ENCODE results near the gene STK32C.

The STK32C gene

DNA sequence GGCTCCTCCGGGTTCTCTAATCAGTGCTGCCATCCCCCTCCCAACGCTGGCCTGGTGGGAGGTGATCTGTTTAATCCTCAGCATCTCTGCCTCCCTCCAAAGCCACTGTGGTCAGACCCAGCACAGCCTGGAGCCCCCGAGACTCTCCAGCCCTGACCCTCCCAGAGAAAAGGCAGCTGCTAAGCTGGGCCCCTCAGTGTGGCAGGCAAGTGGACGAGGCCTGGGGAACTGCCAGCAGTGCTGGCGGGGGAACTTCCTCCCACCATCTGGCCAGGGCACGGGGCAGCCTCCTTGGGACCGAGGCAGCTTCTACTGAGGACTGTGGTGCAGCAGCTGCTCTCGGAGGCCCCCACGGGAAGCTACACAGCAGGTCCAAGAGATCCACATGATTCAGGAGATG, 69.9 kb downstream of the STK32C start:
- no peak for DNase-seq (ENCODE audit: low read depth)
- H3K4me3 ChIP-seq (ENCODE audit: control insufficient read depth, low read depth, low read length): no peak overlapping the region
- TF ChIP-seq, protein P1, sequence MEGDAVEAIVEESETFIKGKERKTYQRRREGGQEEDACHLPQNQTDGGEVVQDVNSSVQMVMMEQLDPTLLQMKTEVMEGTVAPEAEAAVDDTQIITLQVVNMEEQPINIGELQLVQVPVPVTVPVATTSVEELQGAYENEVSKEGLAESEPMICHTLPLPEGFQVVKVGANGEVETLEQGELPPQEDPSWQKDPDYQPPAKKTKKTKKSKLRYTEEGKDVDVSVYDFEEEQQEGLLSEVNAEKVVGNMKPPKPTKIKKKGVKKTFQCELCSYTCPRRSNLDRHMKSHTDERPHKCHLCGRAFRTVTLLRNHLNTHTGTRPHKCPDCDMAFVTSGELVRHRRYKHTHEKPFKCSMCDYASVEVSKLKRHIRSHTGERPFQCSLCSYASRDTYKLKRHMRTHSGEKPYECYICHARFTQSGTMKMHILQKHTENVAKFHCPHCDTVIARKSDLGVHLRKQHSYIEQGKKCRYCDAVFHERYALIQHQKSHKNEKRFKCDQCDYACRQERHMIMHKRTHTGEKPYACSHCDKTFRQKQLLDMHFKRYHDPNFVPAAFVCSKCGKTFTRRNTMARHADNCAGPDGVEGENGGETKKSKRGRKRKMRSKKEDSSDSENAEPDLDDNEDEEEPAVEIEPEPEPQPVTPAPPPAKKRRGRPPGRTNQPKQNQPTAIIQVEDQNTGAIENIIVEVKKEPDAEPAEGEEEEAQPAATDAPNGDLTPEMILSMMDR (conservative IDR thresholded peaks at IDR 0.05; ENCODE audit: control insufficient read depth, insufficient read depth, low read depth, low read length): no peak

DNA sequence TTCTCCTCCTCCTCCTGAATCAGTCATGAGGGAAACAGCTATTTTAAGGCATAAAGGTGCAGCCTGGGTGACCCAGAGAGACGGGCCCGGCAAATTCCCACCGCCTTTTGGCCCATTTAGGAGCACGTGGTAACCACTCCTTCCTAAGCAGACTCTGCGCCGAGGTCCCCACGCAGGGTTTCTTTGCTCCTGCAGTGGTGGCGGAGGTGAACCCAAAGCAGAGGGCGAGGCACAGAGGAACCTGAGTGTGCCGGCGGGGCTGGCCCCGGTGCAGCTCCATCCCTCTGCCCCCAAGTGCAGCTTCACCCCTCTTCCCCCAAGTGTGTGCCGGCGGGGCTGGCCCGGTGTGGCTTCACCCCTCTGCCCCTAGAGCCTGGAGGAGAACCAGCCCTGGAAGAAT, 70.4 kb downstream of the STK32C start:
- no peak overlapping the region for H3K4me3 ChIP-seq (ENCODE audit: control insufficient read depth, low read depth, low read length)
- DNase-seq (ENCODE audit: low read depth): no peak
- TF ChIP-seq, protein P1 (conservative IDR thresholded peaks at IDR 0.05; ENCODE audit: control insufficient read depth, insufficient read depth, low read depth, low read length): no peak

DNA sequence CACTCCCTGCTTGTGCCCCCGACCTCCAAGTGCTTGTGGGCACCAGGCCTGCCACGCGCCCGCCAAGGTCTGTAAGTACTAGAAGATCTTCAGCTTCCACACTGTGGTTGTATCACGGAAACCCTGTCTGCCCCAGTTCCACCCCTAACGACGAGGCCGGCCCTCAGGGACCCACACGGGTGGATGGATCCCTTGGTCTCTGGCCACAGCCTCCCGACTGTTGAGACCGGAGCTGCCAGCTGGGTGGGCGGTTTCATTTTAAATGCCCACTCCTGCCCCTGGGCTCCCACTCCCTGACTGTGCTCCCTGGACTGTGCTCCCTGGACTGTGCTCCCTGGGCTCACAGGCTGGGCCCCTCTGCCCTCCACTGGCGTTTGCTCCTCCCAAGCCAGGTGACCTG, 70.9 kb downstream of the STK32C start:
- TF ChIP-seq, protein P1 (conservative IDR thresholded peaks at IDR 0.05; ENCODE audit: control insufficient read depth, insufficient read depth, low read depth, low read length): no peak
- no peak overlapping the region for H3K4me3 ChIP-seq (ENCODE audit: control insufficient read depth, low read depth, low read length)
- DNase-seq (ENCODE audit: low read depth): no peak

DNA sequence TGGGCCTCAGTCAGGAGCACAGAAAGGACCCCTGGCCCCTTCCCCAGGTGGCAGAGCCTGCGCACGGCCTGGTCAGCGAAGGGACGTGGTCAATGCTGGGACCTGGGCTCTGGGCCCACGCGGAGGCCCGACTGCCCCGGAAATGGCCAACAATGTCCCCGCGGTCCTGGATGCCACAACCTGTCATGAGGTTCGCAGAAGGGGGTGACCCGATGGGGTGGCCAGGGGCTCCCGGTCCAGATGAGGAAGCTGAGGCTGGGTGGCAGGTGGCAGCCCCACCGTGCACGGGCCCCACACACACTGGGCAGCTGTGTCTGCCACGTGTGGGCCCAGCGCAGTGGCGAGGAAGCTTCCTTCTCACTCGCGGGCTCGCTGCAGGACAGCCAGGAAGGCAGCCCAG, 71.6 kb downstream of the STK32C start:
- H3K4me3 ChIP-seq (ENCODE audit: control insufficient read depth, low read depth, low read length): no peak overlapping the region
- TF ChIP-seq, protein P1 (conservative IDR thresholded peaks at IDR 0.05; ENCODE audit: control insufficient read depth, insufficient read depth, low read depth, low read length): no peak
- no peak for DNase-seq (ENCODE audit: low read depth)

DNA sequence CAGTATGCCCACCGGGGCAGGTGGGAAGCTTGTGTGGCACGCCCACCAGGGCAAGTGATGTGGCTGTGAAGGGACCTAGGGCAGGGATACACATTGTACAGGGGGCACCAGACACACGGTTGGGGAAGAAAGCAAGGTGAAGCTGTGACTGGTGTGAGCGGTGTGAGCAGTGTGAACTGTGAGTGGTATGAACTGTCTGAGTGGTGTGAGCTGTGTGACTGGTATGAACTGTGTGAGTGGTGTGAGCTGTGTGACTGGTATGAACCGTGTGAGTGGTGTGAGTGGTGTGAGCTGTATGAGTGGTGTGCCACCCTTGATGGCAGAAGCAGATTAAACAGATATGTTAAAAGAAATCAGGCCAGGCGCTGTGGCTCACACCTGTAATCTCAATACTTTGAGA, 72.9 kb downstream of the STK32C start:
- TF ChIP-seq, protein P1 (conservative IDR thresholded peaks at IDR 0.05; ENCODE audit: control insufficient read depth, insufficient read depth, low read depth, low read length): no peak
- no peak for DNase-seq (ENCODE audit: low read depth)
- H3K4me3 ChIP-seq (ENCODE audit: control insufficient read depth, low read depth, low read length): no peak overlapping the region

DNA sequence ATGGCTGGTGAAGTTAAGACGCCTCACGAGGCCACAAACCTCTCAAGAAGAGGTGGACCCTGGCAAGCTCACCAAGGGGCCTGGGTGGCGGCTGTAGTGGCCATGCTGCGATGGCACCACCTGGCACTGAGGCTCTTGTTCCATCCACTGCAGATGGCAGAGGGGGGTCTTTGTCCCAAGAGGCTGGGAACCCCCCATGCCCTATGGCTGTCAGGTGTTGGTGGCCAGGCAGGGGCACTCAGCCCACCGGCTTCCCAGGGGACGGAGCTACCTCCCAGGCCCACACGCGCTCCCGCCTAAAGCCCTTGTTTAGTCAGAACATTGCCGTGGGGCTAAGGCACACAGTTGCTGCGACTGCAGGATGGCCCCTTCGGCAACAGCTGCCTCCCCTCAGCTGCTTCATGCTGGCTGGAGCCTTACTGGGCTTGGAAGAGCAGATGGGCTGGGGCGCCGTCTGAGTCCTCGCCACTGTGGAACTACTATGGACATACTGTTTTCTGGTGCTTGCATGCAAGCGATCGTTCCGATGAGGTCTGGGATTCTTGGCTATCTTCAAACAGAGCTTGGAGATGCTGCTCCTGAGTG, 74.2 kb downstream of the STK32C start:
- DNase-seq (ENCODE audit: low read depth): no peak
- TF ChIP-seq, protein P1 (conservative IDR thresholded peaks at IDR 0.05; ENCODE audit: control insufficient read depth, insufficient read depth, low read depth, low read length): no peak
- H3K4me3 ChIP-seq (ENCODE audit: control insufficient read depth, low read depth, low read length): no peak overlapping the region

DNA sequence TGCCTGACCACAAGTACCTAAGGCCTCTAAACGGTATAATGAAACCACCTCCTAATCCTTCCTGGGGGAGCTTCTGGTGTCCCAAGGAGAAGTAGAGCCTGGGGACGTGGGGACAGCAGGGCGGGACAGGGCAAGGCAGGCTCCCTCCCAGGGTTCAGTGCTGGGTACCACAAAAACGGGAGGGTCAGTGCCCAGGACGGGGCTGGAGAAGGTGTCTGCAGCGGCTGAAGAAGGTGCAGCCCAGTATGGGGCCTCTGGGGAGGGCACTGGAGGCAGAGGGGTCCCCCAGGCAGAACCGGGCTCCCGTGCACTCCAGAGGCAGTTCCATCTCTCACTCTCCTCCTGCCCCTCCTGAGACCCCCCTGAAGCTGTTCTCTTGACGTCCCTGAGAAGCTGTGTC, 74.8 kb downstream of the STK32C start:
- no peak for DNase-seq (ENCODE audit: low read depth)
- H3K4me3 ChIP-seq (ENCODE audit: control insufficient read depth, low read depth, low read length): no peak overlapping the region
- TF ChIP-seq, protein P1 (conservative IDR thresholded peaks at IDR 0.05; ENCODE audit: control insufficient read depth, insufficient read depth, low read depth, low read length): no peak

Measured in fibroblast of mammary gland (primary cell).